Stimulated activated memory B cell treated with anti-CD40 and anti-IgM and Interleukin-4, amounts not matched to agents 10 μg/mL and 1 μg/mL and 100 μg/mL, for 72 hours (primary cell): ENCODE measurements around the gene BICRA.
A peak's percentile ranks its signal among the peaks of the same experiment; 100 is the strongest.

Source experiments
- ATAC-seq: fragments of 150-1000 bp; cut with Tn5 transposase; 2 replicates; pipeline ENCODE4 v1.10.0; 2021
- H3K27ac Mint-ChIP-seq: one replicate; pipeline ENCODE4 v1.8.0; 2022; ENCODE audit warnings: mild to moderate bottlenecking, mixed read lengths
- H3K27me3 Mint-ChIP-seq: one replicate; pipeline ENCODE4 v1.8.0; 2022; ENCODE audit warnings: mixed read lengths
- H3K36me3 Mint-ChIP-seq: one replicate; pipeline ENCODE4 v1.8.0; 2022; ENCODE audit warnings: mixed read lengths
- H3K4me1 Mint-ChIP-seq: one replicate; pipeline ENCODE4 v1.8.0; 2022; ENCODE audit warnings: mixed read lengths
- H3K4me3 Mint-ChIP-seq: one replicate; pipeline ENCODE4 v1.8.0; 2022; ENCODE audit warnings: mild to moderate bottlenecking, moderate library complexity, mixed read lengths
- H3K9me3 Mint-ChIP-seq: one replicate; pipeline ENCODE4 v1.8.0; 2022; ENCODE audit warnings: mixed read lengths

The BICRA gene

DNA sequence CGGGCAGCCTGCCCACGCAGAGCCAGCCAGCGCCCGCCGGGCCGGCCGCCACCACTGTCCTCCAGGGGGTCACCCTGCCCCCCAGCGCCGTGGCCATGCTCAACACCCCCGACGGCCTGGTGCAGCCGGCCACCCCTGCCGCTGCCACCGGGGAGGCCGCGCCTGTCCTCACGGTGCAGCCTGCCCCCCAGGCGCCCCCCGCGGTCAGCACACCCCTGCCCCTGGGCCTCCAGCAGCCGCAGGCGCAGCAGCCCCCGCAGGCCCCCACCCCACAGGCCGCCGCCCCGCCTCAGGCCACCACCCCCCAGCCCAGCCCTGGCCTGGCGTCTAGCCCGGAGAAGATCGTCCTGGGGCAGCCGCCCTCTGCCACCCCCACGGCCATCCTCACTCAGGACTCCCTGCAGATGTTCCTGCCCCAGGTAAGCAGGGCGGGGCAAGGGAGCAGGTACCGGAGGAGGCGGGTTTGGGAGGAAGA lies 72.0 kb downstream of the BICRA start:
- no peaks in the 10 kb centered on the region for H3K27me3 Mint-ChIP-seq
- H3K36me3 Mint-ChIP-seq: peaks cover 39% of the 10 kb centered on the region
- no peaks in the 10 kb centered on the region for H3K9me3 Mint-ChIP-seq
- no peaks in the 10 kb centered on the region for H3K4me1 Mint-ChIP-seq
- peak; percentile 68 for ATAC-seq
- H3K4me3 Mint-ChIP-seq: no peak overlapping the region
- H3K27ac Mint-ChIP-seq: no peak overlapping the region

GRCh38 chr19:47681388-47681787 lies 72.5 kb downstream of the BICRA start:
- H3K36me3 Mint-ChIP-seq: peaks cover 34% of the 10 kb centered on the region
- H3K27ac Mint-ChIP-seq: no peak overlapping the region
- no peaks in the 10 kb centered on the region for H3K9me3 Mint-ChIP-seq
- H3K27me3 Mint-ChIP-seq: no peaks in the 10 kb centered on the region
- no peak overlapping the region for H3K4me3 Mint-ChIP-seq
- no peaks in the 10 kb centered on the region for H3K4me1 Mint-ChIP-seq
- no peak for ATAC-seq

DNA sequence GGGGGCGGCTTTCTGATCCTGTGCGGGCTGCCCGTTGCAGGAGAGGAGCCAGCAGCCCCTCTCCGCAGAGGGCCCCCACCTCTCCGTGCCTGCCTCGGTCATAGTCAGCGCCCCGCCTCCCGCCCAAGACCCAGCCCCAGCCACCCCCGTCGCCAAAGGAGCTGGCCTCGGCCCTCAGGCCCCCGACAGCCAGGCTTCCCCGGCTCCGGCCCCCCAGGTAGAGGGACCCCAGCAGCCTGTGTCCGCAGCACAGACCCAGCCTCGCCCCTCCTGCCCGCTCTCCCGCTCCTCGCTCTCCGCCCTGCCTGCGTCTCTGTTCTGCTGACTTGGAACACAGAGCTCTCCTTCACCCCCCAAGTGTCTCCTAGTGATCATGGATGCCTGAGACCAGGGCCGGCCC lies 73.0 kb downstream of the BICRA start:
- peaks cover 28% of the 10 kb centered on the region for H3K36me3 Mint-ChIP-seq
- H3K4me1 Mint-ChIP-seq: no peaks in the 10 kb centered on the region
- H3K9me3 Mint-ChIP-seq: no peaks in the 10 kb centered on the region
- no peaks in the 10 kb centered on the region for H3K27me3 Mint-ChIP-seq
- H3K27ac Mint-ChIP-seq: no peak overlapping the region
- H3K4me3 Mint-ChIP-seq: no peak overlapping the region
- ATAC-seq: no peak

DNA sequence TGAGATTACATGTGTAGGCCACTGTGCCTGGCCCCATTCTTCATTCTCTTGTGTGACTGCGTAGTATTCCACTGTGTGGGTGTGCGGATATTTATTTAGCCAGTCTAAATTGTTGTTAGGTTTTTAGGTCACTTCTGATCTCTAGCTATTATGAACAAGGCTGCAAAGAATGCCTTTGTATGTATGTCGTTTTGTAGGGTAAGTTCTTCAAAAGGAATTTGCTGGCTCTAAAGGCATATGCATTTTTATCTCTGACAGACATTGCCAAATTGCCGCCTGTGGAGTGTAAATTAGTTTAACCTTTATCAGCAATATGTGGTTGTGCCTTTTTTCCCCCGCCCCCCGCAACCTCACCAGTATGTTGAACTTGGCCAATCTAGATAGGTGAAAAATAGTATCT lies 74.0 kb downstream of the BICRA start:
- H3K27me3 Mint-ChIP-seq: no peaks in the 10 kb centered on the region
- H3K27ac Mint-ChIP-seq: no peak overlapping the region
- no peaks in the 10 kb centered on the region for H3K4me1 Mint-ChIP-seq
- ATAC-seq: no peak
- no peaks in the 10 kb centered on the region for H3K9me3 Mint-ChIP-seq
- no peak overlapping the region for H3K4me3 Mint-ChIP-seq
- H3K36me3 Mint-ChIP-seq: peaks cover 29% of the 10 kb centered on the region

DNA sequence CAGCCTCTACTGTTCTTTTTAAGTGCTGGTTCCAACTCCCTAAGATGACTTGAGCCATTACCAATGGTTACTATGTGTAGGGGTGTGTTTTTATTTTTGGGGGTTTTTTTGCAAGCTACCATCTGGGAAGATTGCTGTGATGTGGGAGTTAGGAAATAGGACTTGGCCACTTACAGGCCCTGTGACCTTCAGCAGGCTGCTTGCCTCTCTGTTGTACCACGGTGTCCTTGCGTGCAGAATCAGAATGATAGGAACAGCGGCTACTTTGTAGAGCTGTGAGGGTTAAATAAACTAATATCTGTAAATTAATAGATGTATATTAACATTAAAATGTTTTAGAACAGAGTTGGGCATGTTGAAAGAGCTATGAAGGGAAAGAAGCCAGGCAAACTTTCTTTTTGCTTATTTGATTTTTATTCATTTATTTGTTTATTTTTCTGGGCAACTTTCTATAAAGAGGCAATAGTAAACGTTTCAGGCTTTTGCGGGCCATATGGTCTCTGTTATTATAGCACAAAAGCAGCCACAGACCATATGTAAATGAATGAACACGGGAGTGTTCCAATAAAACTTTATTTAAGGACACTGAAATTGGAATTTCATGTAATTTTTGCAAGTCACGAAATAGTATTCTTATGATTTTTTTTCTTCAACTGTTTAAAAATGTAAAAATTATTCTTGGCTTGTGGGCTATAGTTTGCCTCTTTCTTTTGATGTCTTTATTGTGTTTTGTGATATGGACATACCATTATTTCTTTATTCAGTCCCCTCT lies 77.9 kb downstream of the BICRA start:
- no peak overlapping the region for H3K4me3 Mint-ChIP-seq
- no peak for ATAC-seq
- no peaks in the 10 kb centered on the region for H3K9me3 Mint-ChIP-seq
- H3K4me1 Mint-ChIP-seq: no peaks in the 10 kb centered on the region
- H3K27ac Mint-ChIP-seq: no peak overlapping the region
- peaks cover 27% of the 10 kb centered on the region for H3K36me3 Mint-ChIP-seq
- H3K27me3 Mint-ChIP-seq: no peaks in the 10 kb centered on the region

DNA sequence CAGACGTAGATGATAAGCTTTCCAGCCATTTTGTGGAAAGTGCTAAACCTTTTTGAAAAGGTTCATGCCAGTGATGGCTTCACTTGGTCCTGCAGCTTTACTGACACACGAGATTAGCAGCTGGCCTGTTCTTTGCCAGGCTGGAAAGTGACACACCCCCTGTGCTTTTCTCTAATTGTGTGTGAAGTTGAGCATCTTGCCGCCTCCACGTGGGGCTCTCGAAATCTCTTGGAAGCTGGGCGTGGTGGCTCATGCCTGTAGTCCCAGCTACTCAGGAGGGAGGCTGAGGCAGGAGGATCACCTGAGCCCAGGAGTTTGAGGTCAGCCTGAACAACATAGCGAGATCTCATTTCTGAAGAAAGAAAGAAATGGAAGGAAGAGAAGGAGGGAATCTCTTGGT lies 79.0 kb downstream of the BICRA start:
- ATAC-seq: no peak
- H3K27me3 Mint-ChIP-seq: no peaks in the 10 kb centered on the region
- no peak overlapping the region for H3K4me3 Mint-ChIP-seq
- H3K27ac Mint-ChIP-seq: peak overlapping the region; percentile 24
- peaks cover 33% of the 10 kb centered on the region for H3K36me3 Mint-ChIP-seq
- H3K4me1 Mint-ChIP-seq: no peaks in the 10 kb centered on the region
- no peaks in the 10 kb centered on the region for H3K9me3 Mint-ChIP-seq

GRCh38 chr19:47691090-47691489 lies 82.2 kb downstream of the BICRA start:
- Mint-ChIP-seq H3K27ac (no peak overlapping the region), H3K4me3 (no peak overlapping the region), H3K27me3 (no peaks in the 10 kb centered on the region), H3K4me1 (no peaks in the 10 kb centered on the region), H3K36me3 (peaks cover 39% of the 10 kb centered on the region), H3K9me3 (no peaks in the 10 kb centered on the region)
- no peak for ATAC-seq

GRCh38 chr19:47691782-47692181 lies 82.8 kb downstream of the BICRA start:
- H3K27ac Mint-ChIP-seq: no peak overlapping the region
- ATAC-seq: no peak
- H3K9me3 Mint-ChIP-seq: no peaks in the 10 kb centered on the region
- H3K36me3 Mint-ChIP-seq: peaks cover 39% of the 10 kb centered on the region
- no peak overlapping the region for H3K4me3 Mint-ChIP-seq
- H3K27me3 Mint-ChIP-seq: no peaks in the 10 kb centered on the region
- H3K4me1 Mint-ChIP-seq: no peaks in the 10 kb centered on the region

- ATAC-seq: peak; percentile 7
- Mint-ChIP-seq H3K4me3 (no peak overlapping the region), H3K27ac (no peak overlapping the region), H3K4me1 (no peaks in the 10 kb centered on the region), H3K36me3 (peaks cover 34% of the 10 kb centered on the region), H3K27me3 (no peaks in the 10 kb centered on the region), H3K9me3 (no peaks in the 10 kb centered on the region)
These were observed 84.6 kb downstream of the BICRA start for GRCh38 chr19:47693489-47693888.

DNA sequence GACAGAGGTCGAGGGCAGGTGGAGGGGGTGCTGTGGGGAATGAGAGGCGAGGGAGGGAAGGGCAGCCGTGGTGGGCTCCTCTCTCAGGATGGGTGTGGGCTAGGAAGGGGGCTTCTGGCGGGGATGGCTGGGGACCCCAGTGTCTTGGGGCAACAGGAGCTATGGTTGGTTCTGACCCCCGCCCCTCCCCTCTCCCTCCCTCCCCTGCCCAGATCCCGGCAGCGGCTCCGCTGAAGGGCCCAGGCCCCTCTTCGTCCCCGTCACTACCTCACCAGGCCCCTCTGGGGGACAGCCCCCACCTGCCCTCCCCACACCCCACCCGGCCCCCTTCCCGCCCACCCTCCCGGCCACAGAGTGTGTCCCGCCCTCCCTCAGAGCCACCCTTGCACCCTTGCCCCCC lies 85.0 kb downstream of the BICRA start:
- no peak overlapping the region for H3K4me3 Mint-ChIP-seq
- H3K27ac Mint-ChIP-seq: no peak overlapping the region
- peaks cover 4% of the 10 kb centered on the region for H3K4me1 Mint-ChIP-seq
- no peaks in the 10 kb centered on the region for H3K9me3 Mint-ChIP-seq
- peak; percentile 4 for ATAC-seq
- no peaks in the 10 kb centered on the region for H3K27me3 Mint-ChIP-seq
- H3K36me3 Mint-ChIP-seq: peaks cover 38% of the 10 kb centered on the region

GRCh38 chr19:47694466-47695273 lies 85.7 kb downstream of the BICRA start:
- Mint-ChIP-seq H3K27me3 (no peaks in the 10 kb centered on the region), H3K4me1 (peaks cover 4% of the 10 kb centered on the region), H3K36me3 (peaks cover 43% of the 10 kb centered on the region), H3K27ac (no peak overlapping the region), H3K4me3 (no peak overlapping the region), H3K9me3 (no peaks in the 10 kb centered on the region)
- ATAC-seq: peak; percentile 21

DNA sequence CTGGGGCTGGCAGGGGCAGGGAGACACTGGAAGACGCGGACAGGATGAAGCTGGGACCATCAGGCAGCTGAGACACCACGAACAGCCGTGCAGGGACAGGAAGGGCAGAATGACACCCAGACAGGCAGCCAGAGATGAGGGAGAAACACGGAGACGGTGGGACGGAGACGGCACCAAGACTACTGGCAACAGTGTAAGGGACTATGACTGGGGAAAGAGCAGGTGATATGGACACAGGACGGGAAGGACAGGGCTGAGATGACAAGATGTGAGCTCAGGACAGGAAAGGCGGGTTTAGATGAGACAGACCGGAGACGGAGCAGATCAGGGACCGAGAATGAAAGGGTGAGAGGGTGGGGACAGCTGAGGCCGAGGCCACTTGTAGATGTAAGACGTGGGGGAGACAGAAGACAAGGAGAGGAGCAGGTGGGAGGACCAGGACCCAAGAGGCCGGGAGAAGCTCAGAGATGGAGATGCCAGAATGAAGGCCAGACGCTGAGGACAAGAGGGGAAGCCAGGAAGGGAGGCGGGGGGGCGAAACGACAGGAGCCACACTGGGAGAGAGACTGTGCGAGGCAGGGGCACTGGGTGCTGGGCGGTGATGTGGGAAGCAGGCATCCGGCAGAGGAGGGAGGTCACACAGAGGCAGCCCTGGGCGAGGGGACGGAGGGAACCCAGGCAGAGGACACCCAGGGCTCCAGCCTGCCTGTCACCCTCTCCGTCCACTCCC lies 86.8 kb downstream of the BICRA start:
- H3K27ac Mint-ChIP-seq: no peak overlapping the region
- ATAC-seq: no peak
- no peaks in the 10 kb centered on the region for H3K9me3 Mint-ChIP-seq
- no peak overlapping the region for H3K4me3 Mint-ChIP-seq
- H3K4me1 Mint-ChIP-seq: peaks cover 4% of the 10 kb centered on the region
- H3K27me3 Mint-ChIP-seq: no peaks in the 10 kb centered on the region
- peaks cover 42% of the 10 kb centered on the region for H3K36me3 Mint-ChIP-seq

DNA sequence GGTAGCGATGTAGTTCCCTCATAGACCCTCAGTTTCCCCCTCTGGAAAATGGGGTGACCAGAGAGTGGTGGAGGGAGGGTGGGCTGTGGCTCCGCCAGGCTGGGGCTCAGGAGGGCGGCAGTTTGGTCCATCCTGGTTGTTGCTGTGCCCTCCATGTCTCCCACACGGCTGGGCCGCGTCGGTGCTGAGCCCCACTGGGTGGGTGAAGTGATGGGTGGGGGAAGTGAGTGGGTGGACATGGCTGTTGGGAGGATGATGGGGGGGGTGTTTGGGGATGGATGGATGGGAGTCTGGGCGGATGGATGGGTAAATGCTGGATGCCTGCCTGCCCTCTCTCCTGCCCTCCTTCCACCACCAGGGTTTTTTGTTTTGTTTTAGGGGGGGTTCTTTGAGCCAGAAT lies 87.7 kb downstream of the BICRA start:
- Mint-ChIP-seq H3K4me1 (peaks cover 4% of the 10 kb centered on the region), H3K27me3 (no peaks in the 10 kb centered on the region), H3K27ac (no peak overlapping the region), H3K9me3 (no peaks in the 10 kb centered on the region), H3K4me3 (no peak overlapping the region), H3K36me3 (peaks cover 36% of the 10 kb centered on the region)
- ATAC-seq: no peak

DNA sequence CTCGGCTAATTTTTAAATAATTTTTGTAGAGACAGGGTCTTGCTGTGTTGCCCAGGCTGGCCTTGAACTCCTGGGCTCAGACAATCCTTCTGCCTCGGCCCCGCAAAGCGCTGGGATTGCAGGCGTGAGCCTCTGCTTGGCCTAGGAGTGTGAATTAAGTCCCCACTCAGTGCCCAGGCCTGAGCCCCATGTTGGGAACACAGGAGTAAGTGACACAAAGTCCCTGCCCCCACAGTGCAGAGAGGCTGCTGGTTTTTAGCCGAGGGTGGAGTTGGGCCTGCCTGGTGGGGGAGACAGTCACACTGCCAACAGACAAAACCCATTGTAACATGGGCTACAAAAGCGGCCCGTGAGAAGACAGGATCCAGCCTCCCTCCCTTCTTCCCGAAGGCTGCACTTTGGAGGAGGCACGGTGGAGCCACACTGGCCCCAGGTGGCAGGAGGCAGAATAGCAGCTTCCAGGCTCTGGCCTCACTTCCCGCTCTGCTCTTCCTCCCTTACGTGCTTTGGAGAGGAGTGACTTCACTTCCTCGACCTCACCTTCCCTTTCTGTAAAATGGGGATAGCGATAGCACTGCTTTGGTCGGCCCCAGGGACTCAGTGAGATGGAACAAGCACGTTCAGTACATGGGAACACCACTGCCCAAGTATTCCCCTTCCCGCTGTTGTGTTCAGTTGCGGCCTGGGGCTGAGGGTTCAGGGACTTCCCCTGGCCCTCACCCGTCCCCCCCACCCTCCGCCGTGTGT lies 89.1 kb downstream of the BICRA start:
- Mint-ChIP-seq H3K27ac (peak overlapping the region; percentile 57), H3K4me1 (peaks cover 4% of the 10 kb centered on the region), H3K4me3 (no peak overlapping the region), H3K27me3 (no peaks in the 10 kb centered on the region), H3K9me3 (no peaks in the 10 kb centered on the region), H3K36me3 (peaks cover 32% of the 10 kb centered on the region)
- peak; percentile 58 for ATAC-seq
